LNCAP (cell line): ENCODE results near the gene CCDC59.

Experiments used
- TF ChIP-seq, protein P1 (sequence below): fragments of 450-650 bp; IDR thresholded peaks from 2 replicates; pipeline ENCODE4 v1.5.1; 2017; ENCODE audit warnings: mild to moderate bottlenecking

The CCDC59 gene

DNA sequence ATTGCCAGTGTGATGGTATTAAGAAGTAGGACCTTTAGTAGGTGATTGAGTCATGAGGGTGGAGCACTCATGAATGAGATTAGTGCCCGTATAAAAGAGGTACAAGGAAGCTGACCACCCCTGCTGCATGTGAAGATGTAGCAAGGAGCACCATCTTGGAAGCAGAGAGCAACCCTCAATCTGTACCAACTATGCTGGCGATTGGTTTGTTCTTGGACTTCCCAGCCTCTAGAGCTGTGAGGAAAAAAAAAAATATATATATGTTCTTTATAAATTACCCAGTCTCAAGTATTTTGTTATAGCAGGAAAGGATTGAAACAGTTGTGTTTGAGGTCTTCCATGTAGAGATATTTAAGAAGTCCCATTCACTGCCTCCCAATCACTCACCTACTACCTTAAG is 17.0 kb upstream of the CCDC59 start:
- TF ChIP-seq, protein P1, sequence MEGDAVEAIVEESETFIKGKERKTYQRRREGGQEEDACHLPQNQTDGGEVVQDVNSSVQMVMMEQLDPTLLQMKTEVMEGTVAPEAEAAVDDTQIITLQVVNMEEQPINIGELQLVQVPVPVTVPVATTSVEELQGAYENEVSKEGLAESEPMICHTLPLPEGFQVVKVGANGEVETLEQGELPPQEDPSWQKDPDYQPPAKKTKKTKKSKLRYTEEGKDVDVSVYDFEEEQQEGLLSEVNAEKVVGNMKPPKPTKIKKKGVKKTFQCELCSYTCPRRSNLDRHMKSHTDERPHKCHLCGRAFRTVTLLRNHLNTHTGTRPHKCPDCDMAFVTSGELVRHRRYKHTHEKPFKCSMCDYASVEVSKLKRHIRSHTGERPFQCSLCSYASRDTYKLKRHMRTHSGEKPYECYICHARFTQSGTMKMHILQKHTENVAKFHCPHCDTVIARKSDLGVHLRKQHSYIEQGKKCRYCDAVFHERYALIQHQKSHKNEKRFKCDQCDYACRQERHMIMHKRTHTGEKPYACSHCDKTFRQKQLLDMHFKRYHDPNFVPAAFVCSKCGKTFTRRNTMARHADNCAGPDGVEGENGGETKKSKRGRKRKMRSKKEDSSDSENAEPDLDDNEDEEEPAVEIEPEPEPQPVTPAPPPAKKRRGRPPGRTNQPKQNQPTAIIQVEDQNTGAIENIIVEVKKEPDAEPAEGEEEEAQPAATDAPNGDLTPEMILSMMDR: no peak

DNA sequence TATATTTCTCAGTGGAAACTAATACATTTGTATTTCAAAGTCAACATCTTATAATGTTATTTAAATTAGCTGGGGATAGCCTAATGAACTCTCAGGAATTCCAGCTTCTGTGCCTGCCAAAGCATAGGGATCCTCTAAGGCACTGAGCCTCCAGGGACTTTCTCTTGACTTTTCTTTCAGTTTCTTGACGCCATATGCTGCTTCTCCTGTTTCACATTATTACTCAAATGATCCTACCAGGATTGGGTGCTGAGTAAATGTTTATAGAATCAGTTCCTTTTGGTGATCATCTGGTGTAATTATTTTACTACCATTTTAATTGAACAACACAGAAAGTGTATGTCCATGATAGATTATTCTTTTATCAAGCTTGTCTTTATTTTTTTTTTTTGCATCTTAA is 8.0 kb upstream of the CCDC59 start:
- TF ChIP-seq, protein P1: no peak

DNA sequence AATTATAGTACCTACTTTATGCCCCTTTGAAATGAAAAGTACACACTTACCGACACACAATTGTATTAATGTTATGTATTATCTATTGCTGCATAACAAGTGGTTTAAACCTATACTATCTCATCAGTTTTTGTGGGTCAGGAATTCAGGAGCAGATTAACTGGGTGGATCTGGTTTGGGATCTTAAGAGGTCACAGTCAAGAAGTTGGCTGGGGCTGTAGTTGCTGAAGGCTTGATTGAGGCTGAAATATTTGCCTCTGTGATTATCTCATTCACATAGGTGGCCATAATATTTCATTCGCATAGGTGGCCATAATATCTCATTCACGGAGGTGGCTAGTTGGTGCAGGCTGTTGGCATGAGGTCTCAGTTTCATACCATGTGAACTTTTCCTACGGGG is 5.8 kb upstream of the CCDC59 start:
- TF ChIP-seq, protein P1: no peak

DNA sequence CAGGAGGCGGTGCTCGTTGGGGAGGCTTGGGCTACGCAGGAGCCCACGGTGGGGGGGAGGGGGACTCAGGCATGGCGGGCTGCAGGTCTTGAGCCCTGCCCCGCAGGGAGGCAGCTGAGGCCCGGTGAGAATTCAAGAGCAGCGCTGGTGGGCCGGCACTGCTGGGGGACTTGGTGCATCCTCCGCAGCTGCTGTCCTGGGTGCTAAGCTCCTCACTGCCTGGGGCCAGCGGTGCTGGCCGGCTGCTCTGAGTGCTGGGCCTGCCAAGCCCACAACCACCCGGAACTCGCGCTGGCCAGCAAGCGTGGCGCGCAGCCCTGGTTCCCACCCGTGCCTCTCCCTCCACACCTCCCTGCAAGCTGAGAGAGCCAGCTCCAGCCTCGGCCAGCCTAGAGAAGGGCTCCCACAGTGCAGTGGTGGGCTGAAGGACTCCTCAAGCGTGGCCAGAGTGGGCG is 3.3 kb upstream of the CCDC59 start:
- TF ChIP-seq, protein P1: no peak

DNA sequence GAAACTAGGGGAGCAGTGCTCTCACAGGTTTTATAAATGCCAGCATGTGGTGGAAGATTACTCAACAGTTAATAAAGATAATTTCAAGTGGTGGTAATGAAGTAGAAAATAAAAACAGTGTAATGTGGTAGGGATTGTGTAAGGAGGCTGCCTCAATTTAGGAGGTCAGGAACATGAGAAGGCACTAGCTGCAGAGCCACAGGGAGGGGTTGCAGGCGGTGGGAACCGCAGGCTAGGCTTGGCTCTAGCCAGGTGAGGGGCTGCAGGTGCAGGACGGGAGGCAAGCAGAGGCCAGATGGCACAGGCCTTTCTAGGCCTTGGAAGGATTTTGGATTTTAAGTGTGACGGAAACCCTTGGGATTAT is 910 bp upstream of the CCDC59 start:
- TF ChIP-seq, protein P1: no peak

DNA sequence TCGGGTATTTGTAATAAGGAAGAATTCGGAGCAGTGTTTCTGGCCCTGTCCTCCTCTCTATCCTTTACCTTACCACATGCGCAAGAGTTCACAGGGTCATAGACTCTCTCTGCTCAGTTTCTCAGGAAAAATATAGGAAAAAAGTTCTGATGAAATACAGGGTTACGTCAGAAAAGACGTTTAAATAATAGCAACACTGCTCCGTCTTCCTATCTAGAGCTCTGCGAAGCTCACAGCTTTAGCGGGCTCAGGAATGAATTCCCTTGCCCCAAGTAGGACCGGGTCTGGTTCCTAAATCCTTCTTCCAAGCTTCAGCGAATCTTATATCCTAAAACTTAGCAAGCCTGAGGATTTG is 365 bp downstream of the CCDC59 start:
- TF ChIP-seq, protein P1: no peak

DNA sequence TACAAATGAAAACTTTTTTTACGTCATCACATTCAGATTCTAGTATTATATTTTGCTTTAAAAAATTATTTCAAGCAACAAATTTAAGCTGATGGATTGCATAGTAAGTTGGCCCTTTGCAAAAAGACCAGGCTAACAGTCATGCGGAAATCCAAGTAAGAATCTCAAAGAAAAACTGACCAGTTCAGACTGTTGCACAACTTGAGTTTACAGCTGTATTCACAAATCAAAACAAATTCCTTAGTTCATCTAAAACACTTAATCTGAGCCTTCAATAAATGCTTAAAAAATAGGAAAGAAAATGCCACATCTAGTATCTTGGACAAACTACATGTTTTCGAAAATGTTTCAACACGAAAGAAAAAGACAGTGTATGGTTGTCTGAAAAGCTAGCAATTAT is 847 bp downstream of the CCDC59 start:
- TF ChIP-seq, protein P1: no peak

DNA sequence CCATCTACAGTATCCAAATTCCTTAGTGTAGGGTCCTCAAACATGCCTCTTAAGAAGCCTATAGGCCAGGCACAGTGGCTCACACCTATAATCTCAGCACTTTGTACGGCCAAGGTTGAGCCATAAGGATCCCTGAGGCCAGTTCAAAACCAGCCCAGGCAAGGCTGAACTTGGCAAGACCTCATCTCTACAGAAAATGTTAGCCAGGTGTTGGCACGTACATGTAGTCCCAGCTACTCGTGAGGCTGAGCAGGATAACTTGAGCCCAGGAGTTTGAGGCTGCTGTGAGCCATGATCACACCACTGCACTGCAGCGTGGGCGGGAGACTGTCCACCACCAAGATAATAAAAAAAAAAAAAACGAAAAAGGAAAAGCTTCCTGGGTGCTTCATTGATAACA is 6.8 kb downstream of the CCDC59 start:
- TF ChIP-seq, protein P1: no peak
